HCT116 (cell line): Measurements from ENCODE around the gene ZDHHC14. TPM values are rescaled to one million over a fixed set of nuclear protein-coding genes. Genes with fewer than 3 reads are reported as not detected.

Experiments
- ATAC-seq: fragments of 200-7000 bp; cut with Tn5 transposase; 2 replicates; pipeline ENCODE4 v1.9.1; 2020; ENCODE audit warnings: mild to moderate bottlenecking, moderate library complexity
- BruUV-seq: library from RNA; stranded (reverse); fragments of 400-500 nt; replicated peaks from 2 replicates; lab custom pipeline; 2021; lab: Mats Ljungman, UMichigan
- CTCF ChIA-PET: fragments of 300-600 bp; sonication (Branson Sonifier 250); formaldehyde crosslinking; loops from one replicate; lab custom pipeline; 2021; ENCODE audit warnings: antibody characterized with exemption; lab: Charles Lee
- POLR2A ChIA-PET: fragments of 300-600, 350-600 bp; sonication (Branson Sonifier 250); formaldehyde crosslinking; loops from one replicate; lab custom pipeline; 2021; ENCODE audit warnings: antibody characterized with exemption; lab: Charles Lee
- RAD21 ChIA-PET, 2 experiments: fragments of 300-600 bp; sonication (Branson Sonifier 250); formaldehyde crosslinking; loops; one replicate each; lab custom pipeline; 2023; ENCODE audit warnings: low total read pairs in 2 of 2; ENCODE audit not compliant: uncharacterized antibody in 2 of 2, unreplicated experiment in 2 of 2, low non-redundant PET in 1 of 2; lab: Charles Lee
- DNase-seq: peaks from one replicate; pipeline ENCODE4 v3.0.0-alpha.2; 2010; ENCODE audit warnings: low read depth, low spot score
- H2AFZ ChIP-seq: fragments of 200-600 bp; shearing (Covaris generic), sonication (generic); 2 replicates; pipeline ENCODE4 v1.6.1; 2017; ENCODE audit warnings: low read depth, mixed run types, mixed read lengths, antibody characterized with exemption, low read length; ENCODE audit not compliant: poor library complexity, severe bottlenecking
- H3K27ac ChIP-seq: 2 replicates; pipeline ENCODE4 v1.5.1; 2012; ENCODE audit warnings: low read depth, low read length
- H3K27me3 ChIP-seq: fragments of 200-600 bp; sonication (generic); 2 replicates; pipeline ENCODE4 v1.6.1; 2016; ENCODE audit warnings: mixed run types, low read length, mixed read lengths; ENCODE audit not compliant: insufficient read depth
- H3K36me3 ChIP-seq, 2 experiments: fragments of 200-500 bp in 1 of 2; fragments of 200-600 bp in 1 of 2; sonication (Bioruptor generic) in 1 of 2; sonication (generic) in 1 of 2; 2 replicates each; pipeline versions ENCODE4 v1.5.1 to v1.6.1; 2014 to 2016; ENCODE audit warnings: low read length in 2 of 2, inconsistent platforms in 1 of 2, mixed read lengths in 1 of 2, mixed run types in 1 of 2; ENCODE audit not compliant: insufficient read depth in 2 of 2, control insufficient read depth in 1 of 2
- H3K4me1 ChIP-seq, 2 experiments: fragments of 200-600 bp in 1 of 2; sonication (generic) in 1 of 2; 2 replicates each; pipeline versions ENCODE4 v1.5.1 to v1.6.1; 2012 to 2017; ENCODE audit warnings: low read length in 2 of 2, inconsistent platforms in 1 of 2, mild to moderate bottlenecking in 1 of 2, mixed read lengths in 1 of 2, mixed run types in 1 of 2, moderate library complexity in 1 of 2; ENCODE audit not compliant: insufficient read depth in 2 of 2, control insufficient read depth in 1 of 2
- H3K4me2 ChIP-seq: fragments of 200-600 bp; sonication (generic); 2 replicates; pipeline ENCODE4 v1.6.1; 2017; ENCODE audit warnings: mixed run types, low read length, mixed read lengths
- H3K4me3 ChIP-seq, 2 experiments: fragments of 200-600 bp in 1 of 2; sonication (generic) in 1 of 2; replicated peaks in 1 of 2; 2 replicates each; pipeline ENCODE4 v1.5.1; 2011 to 2016; ENCODE audit warnings: low read length in 2 of 2, control low read depth in 1 of 2, low read depth in 1 of 2, mild to moderate bottlenecking in 1 of 2, mixed read lengths in 1 of 2, mixed run types in 1 of 2
- H3K79me2 ChIP-seq: fragments of 200-600 bp; sonication (generic); 2 replicates; pipeline ENCODE4 v1.6.1; 2017; ENCODE audit warnings: mild to moderate bottlenecking, mixed run types, low read length, moderate library complexity, mixed read lengths; ENCODE audit not compliant: insufficient read depth
- H3K9ac ChIP-seq: fragments of 200-600 bp; sonication (generic); 2 replicates; pipeline ENCODE4 v1.6.1; 2016; ENCODE audit warnings: low read length, mixed read lengths
- H3K9me2 ChIP-seq: fragments of 200-600 bp; sonication (generic), shearing (Covaris generic); 2 replicates; pipeline ENCODE4 v1.6.1; 2017; ENCODE audit warnings: mixed run types, mild to moderate bottlenecking, moderate library complexity; ENCODE audit not compliant: insufficient read depth
- H3K9me3 ChIP-seq, 2 experiments: fragments of 200-500 bp in 1 of 2; fragments of 200-600 bp in 1 of 2; sonication (Bioruptor generic) in 1 of 2; sonication (generic) in 1 of 2; 2 replicates each; pipeline ENCODE4 v1.6.1; 2014 to 2017; ENCODE audit warnings: low read length in 2 of 2, mixed read lengths in 2 of 2, inconsistent platforms in 1 of 2, low read depth in 1 of 2, mild to moderate bottlenecking in 1 of 2, mixed run types in 1 of 2, moderate library complexity in 1 of 2; ENCODE audit not compliant: control insufficient read depth in 1 of 2, insufficient read depth in 1 of 2
- H4K20me1 ChIP-seq: fragments of 200-600 bp; sonication (generic), shearing (Covaris generic); 2 replicates; pipeline ENCODE4 v1.6.1; 2017; ENCODE audit warnings: mixed run types, mild to moderate bottlenecking, moderate library complexity; ENCODE audit not compliant: insufficient read depth
- CBX3 ChIP-seq: IDR thresholded peaks from 2 replicates; pipeline ENCODE4 v1.6.1; 2012; ENCODE audit warnings: low read depth
- CEBPB ChIP-seq: IDR thresholded peaks from 2 replicates; pipeline ENCODE4 v1.6.1; 2012; ENCODE audit warnings: low read depth
- EGR1 ChIP-seq: IDR thresholded peaks from 2 replicates; pipeline ENCODE4 v1.6.1; 2012; ENCODE audit warnings: low read depth
- ELF1 ChIP-seq: IDR thresholded peaks from 2 replicates; pipeline ENCODE4 v1.6.1; 2012; ENCODE audit warnings: low read depth, borderline replicate concordance
- FOSL1 ChIP-seq: IDR thresholded peaks from 2 replicates; pipeline ENCODE4 v1.6.1; 2012; ENCODE audit warnings: low read depth
- POLR2AphosphoS5 ChIP-seq: IDR thresholded peaks from 2 replicates; pipeline ENCODE4 v1.6.1; 2011; ENCODE audit warnings: mild to moderate bottlenecking, low read depth, low read length, moderate library complexity
- RAD21 ChIP-seq: IDR thresholded peaks from 2 replicates; pipeline ENCODE4 v1.6.1; 2012; ENCODE audit warnings: low read depth, mild to moderate bottlenecking
- SIN3A ChIP-seq: IDR thresholded peaks from 2 replicates; pipeline ENCODE4 v1.6.1; 2012; ENCODE audit warnings: low read depth
- SRF ChIP-seq: IDR thresholded peaks from 2 replicates; pipeline ENCODE4 v1.6.1; 2012; ENCODE audit warnings: low read depth
- YY1 ChIP-seq: IDR thresholded peaks from 2 replicates; pipeline ENCODE4 v1.6.1; 2011; ENCODE audit warnings: low read length, low read depth, moderate library complexity, mild to moderate bottlenecking; ENCODE audit not compliant: insufficient replicate concordance; ENCODE audit errors: extremely low read depth
- ZFX ChIP-seq: fragments of 450-650 bp; IDR thresholded peaks from 2 replicates; pipeline ENCODE4 v1.6.1; 2017
- ZNF274 ChIP-seq: fragments of 200-500 bp; sonication (Bioruptor generic); IDR thresholded peaks from 2 replicates; pipeline ENCODE4 v1.6.1; 2014; ENCODE audit warnings: mild to moderate bottlenecking, low read depth, low read length, inconsistent platforms
- intact Hi-C: fragments of 100-400 bp; cut with micrococcal nuclease; formaldehyde crosslinking; loops from 2 replicates; pipeline ENCODE4 v1.10.0; 2022
- total RNA-seq: library from RNA; stranded (reverse); gene quantifications from one replicate; pipeline ENCODE4 v1.2.1, GENCODE V29; 2021; ENCODE audit not compliant: unreplicated experiment
- TF ChIP-seq, protein P1 (sequence below): IDR thresholded peaks from 2 replicates; pipeline ENCODE4 v1.6.1; 2011; ENCODE audit warnings: mild to moderate bottlenecking, low read length, moderate library complexity; ENCODE audit not compliant: insufficient replicate concordance; ENCODE audit errors: extremely low read depth
- TF ChIP-seq, protein P2 (sequence below), 3 experiments: fragments of 200-600 bp in 1 of 3; sonication (generic) in 1 of 3; IDR thresholded peaks in 2 of 3; conservative IDR thresholded peaks in 1 of 3; 2 replicates each; pipeline ENCODE4 v1.5.1; 2012 to 2017; ENCODE audit warnings: low read depth in 2 of 3, low read length in 2 of 3, antibody characterized with exemption in 1 of 3, borderline replicate concordance in 1 of 3, control low read depth in 1 of 3, mild to moderate bottlenecking in 1 of 3, mixed read lengths in 1 of 3, mixed run types in 1 of 3, moderate library complexity in 1 of 3; ENCODE audit not compliant: insufficient read depth in 1 of 3
- TF ChIP-seq, protein P3 (sequence below): IDR thresholded peaks from 2 replicates; pipeline ENCODE4 v1.6.1; 2012

Gene ZDHHC14
- total RNA-seq, 1 experiment from 2014 or later: 5.3 TPM

DNA sequence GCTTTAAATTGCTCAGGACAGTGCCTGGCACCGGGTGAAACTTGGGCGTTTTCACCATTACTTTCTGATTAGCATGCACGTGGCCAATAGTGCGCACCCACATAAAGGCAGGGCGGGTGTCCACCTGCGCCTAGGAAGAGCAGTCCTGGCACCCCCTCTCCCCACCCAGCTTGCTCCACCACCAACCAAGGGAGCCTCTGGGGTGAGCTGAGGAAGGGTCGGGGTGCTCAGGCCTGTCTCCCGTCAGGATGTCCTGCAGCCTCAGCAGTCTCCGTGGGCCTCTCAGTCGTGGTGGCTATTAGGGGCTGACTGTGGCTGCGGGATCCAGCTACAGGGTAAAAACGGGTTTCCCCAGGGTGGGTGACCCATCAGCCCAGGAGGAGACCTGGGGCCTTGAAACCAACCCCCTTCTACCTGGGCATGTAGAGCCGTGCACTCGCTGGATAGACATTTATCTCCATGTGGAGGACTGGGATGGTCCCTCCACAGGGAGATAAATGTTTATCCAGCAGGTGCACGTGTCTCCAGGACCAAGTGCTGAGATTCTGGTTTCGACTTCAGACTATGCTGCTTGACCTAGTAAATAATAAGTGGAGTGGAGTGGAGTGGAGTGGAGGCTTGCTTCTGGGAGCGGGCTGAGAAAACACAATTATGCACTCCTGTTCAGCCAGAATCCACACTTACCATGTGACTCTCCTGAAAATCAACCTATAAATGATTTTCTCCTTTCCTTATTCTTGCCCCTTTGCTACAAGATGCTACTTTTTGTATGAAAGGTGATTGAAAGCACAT is 91.1 kb downstream of the ZDHHC14 start:
- H3K27ac ChIP-seq: no peak overlapping the region
- H3K79me2 ChIP-seq: no peaks in the 10 kb centered on the region
- no peak overlapping the region for H3K9ac ChIP-seq
- ChIA-PET POLR2A (no interaction called here), RAD21 (no interaction called here), CTCF (no interaction called here)
- H3K9me3 ChIP-seq: no peaks in the 10 kb centered on the region
- no peaks in the 10 kb centered on the region; a peak in 1 of 4 replicates for H3K4me1 ChIP-seq
- no peak overlapping the region for H3K4me3 ChIP-seq
- H3K9me2 ChIP-seq: no peaks in the 10 kb centered on the region
- BruUV-seq: no TSS peak
- H4K20me1 ChIP-seq: no peaks in the 10 kb centered on the region
- intact Hi-C loops: no loop called here
- no peak overlapping the region for H3K4me2 ChIP-seq
- no peak for ATAC-seq
- H3K36me3 ChIP-seq: no peaks in the 10 kb centered on the region
- no peaks in the 10 kb centered on the region for H3K27me3 ChIP-seq
- H2AFZ ChIP-seq: no peak overlapping the region
- TF ChIP-seq SRF (no peak), RAD21 (no peak), CBX3 (no peak), CEBPB (no peak), EGR1 (no peak), SIN3A (no peak), ELF1 (no peak), POLR2AphosphoS5 (no peak), ZNF274 (no peak), YY1 (no peak), ZFX (no peak), FOSL1 (no peak)
- TF ChIP-seq, protein P1, sequence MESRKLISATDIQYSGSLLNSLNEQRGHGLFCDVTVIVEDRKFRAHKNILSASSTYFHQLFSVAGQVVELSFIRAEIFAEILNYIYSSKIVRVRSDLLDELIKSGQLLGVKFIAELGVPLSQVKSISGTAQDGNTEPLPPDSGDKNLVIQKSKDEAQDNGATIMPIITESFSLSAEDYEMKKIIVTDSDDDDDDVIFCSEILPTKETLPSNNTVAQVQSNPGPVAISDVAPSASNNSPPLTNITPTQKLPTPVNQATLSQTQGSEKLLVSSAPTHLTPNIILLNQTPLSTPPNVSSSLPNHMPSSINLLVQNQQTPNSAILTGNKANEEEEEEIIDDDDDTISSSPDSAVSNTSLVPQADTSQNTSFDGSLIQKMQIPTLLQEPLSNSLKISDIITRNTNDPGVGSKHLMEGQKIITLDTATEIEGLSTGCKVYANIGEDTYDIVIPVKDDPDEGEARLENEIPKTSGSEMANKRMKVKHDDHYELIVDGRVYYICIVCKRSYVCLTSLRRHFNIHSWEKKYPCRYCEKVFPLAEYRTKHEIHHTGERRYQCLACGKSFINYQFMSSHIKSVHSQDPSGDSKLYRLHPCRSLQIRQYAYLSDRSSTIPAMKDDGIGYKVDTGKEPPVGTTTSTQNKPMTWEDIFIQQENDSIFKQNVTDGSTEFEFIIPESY: no peak
- TF ChIP-seq, protein P2, sequence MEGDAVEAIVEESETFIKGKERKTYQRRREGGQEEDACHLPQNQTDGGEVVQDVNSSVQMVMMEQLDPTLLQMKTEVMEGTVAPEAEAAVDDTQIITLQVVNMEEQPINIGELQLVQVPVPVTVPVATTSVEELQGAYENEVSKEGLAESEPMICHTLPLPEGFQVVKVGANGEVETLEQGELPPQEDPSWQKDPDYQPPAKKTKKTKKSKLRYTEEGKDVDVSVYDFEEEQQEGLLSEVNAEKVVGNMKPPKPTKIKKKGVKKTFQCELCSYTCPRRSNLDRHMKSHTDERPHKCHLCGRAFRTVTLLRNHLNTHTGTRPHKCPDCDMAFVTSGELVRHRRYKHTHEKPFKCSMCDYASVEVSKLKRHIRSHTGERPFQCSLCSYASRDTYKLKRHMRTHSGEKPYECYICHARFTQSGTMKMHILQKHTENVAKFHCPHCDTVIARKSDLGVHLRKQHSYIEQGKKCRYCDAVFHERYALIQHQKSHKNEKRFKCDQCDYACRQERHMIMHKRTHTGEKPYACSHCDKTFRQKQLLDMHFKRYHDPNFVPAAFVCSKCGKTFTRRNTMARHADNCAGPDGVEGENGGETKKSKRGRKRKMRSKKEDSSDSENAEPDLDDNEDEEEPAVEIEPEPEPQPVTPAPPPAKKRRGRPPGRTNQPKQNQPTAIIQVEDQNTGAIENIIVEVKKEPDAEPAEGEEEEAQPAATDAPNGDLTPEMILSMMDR (IDR thresholded peaks at IDR 0.05 in 2 of 3, conservative IDR thresholded peaks at IDR 0.05 in 1 of 3; ENCODE audit: borderline replicate concordance in 1 of 3, insufficient read depth in 1 of 3, low read depth in 2 of 3, low read length in 2 of 3): no peak
- TF ChIP-seq, protein P3, sequence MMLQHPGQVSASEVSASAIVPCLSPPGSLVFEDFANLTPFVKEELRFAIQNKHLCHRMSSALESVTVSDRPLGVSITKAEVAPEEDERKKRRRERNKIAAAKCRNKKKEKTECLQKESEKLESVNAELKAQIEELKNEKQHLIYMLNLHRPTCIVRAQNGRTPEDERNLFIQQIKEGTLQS: no peak
- no peak for DNase-seq
